ENCODE data around the gene IMMP2L. TPM values are rescaled to one million over a fixed set of nuclear protein-coding genes. Genes with fewer than 3 reads are reported as not detected.
"Not testable (repeated sequence)": the region's sequence is repeated elsewhere in the genome, so short reads cannot be mapped to it uniquely, and the experiment has no call there.

Gene IMMP2L
- total RNA-seq, 1 experiment from 2014 or later = 4.9 TPM

DNA sequence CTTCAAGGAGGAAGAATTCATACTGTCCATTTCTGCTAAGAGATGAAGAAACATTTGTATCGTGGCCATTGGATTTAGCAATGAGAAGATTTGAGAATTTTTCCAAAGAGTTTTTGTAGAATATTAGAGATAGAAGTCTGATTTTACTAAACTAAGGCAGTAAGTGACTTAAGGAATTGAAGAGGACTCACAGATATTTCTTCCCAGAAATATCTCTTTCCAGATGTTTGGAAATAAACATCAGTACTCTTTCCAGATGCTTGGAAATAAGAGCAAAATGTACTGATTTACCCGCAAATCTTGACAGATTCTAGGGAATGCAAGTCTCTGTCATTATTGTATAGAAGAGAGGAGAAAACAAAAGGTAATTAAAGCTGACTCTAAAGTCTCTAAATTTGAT lies 91.3 kb downstream of the IMMP2L start:
- no peak for DNase-seq (ENCODE audit: low read depth)

DNA sequence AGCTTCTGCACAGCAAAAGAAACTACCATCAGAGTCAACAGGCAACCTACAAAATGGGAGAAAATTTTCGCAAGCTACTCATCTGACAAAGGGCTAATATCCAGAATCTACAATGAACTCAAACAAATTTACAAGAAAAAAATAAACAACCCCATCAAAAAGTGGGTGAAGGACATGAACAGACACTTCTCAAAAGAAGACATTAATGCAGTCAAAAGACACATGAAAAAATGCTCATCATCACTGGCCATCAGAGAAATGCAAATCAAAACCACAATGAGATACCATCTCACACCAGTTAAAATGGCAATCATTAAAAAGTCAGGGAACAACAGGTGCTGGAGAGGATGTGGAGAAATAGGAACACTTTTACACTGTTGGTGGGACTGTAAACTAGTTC lies 92.4 kb downstream of the IMMP2L start:
- not testable (repeated sequence) for DNase-seq (ENCODE audit: low read depth)

DNA sequence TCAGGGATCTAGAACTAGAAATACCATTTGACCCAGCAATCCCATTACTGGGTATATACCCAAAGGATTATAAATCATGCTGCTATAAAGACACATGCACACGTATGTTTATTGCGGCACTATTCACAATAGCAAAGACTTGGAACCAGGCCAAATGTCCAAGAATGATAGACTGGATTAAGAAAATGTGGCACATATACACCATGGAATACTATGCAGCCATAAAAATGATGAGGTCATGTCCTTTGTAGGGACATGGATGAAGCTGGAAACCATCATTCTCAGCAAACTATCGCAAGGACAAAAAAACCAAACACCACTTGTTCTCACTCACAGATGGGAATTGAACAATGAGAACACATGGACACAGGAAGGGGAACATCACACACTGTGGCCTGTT lies 96.5 kb downstream of the IMMP2L start:
- DNase-seq (ENCODE audit: low read depth) = not testable (repeated sequence)

DNA sequence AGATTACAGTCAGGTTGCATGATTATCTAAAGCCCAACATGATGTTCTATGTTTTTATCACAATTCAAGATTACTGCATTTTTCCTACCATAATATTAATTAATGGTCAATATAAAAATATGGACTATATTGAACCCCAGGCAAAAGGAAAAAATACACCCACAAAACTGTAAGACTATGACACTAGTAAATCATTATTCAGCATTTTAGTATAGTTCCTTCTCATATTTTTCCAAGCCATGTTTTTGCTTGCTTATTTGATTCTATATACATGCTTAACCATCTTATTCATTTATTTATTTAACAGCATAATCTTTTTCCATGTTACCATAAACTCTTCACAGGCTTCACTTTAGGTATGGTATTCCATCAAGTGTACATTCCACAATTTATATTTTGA lies 101.6 kb downstream of the IMMP2L start:
- DNase-seq (ENCODE audit: low read depth) = no peak

DNA sequence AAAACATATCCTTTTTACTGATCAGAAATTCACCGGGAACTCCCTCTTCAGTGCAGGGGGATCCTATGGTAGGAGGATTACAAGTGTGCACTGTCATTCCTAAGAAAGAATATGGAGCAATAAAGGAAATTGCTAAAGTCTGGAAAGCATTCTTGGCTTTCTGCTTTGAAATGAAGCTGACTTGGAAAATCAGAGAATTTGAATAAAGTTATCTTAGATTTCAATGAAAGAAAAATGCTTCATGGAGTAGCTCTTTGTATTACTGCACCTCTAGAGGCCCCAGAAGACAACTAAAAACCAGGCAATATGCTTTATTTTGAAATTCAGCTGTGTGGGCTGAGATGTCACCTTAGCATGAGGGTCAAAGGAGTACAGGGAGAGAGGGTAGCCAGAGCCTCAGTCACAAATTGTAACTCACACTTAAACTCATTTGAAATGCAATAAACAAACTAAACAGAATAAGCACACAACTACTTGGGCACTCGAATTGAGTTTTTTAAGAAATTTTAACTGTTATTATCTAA lies 102.5 kb downstream of the IMMP2L start:
- no peak for DNase-seq (ENCODE audit: low read depth)

DNA sequence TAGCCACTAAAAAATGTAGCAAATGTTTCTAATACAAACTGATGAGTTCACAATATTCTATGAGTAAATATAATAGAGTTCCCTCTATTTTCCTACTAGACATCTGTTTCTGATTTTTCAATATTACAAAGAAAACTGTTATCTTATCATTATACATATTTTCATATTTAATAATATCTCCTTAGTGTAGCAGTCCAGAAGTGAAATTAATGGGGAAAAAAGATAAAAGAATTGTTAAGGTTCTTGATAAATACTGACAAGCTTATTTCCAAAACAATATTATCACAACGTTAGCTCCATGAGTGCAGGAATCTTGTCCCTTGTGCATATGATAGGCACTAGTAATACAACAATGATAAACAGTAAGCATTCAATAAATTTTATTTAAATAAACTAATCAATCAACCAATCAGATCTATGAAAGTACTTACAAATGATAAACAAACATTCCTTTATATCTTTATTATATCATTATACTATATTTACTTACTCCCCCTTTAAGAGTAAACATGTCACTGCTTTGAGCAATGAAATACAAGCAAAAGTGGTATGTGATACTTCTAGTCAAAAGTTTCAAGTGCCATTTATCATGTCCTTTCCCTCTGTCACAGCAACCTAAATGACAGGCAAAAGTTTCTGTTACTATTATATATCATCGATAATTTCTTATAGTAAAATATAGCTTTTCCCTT lies 103.1 kb downstream of the IMMP2L start:
- DNase-seq (ENCODE audit: low read depth) = no peak

DNA sequence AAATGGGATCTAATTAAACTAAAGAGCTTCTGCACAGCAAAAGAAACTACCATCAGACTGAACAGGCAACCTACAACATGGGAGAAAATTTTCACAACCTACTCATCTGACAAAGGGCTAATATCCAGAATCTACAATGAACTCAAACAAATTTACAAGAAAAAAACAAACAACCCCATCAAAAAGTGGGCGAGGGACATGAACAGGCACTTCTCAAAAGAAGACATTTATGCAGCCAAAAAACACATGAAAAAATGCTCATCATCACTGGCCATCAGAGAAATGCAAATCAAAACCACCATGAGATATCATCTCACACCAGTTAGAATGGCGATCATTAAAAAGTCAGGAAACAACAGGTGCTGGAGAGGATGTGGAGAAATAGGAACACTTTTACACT lies 111.6 kb downstream of the IMMP2L start:
- not testable (repeated sequence) for DNase-seq (ENCODE audit: low read depth)

DNA sequence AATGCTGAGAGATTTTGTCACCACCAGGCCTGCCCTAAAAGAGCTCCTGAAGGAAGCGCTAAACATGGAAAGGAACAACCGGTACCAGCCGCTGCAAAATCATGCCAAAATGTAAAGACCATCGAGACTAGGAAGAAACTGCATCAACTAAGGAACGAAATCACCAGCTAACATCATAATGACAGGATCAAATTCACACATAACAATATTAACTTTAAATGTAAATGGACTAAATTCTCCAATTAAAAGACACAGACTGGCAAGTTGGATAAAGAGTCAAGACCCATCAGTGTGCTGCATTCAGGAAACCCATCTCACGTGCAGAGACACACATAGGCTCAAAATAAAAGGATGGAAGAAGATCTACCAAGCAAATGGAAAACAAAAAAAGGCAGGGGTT lies 114.8 kb downstream of the IMMP2L start:
- not testable (repeated sequence) for DNase-seq (ENCODE audit: low read depth)

DNA sequence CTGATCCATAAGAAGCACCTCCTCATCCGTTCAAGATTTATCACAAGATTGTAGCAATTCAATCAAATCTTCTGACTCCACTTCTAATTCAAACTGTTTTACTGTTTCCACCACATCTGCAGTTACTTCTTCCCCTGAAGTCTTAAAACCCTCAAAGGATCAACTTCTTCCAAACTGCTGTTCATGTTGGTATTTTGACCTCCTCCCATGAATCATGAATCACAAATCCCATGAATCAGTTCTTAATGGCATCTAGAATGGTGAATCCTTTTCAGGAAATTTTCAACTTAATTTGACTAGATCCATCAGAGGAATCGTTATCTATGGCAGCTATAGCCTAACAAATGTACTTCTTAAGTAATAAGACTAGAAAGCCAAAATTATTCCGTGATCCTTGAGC lies 122.3 kb downstream of the IMMP2L start:
- DNase-seq (ENCODE audit: low read depth) = no peak

DNA sequence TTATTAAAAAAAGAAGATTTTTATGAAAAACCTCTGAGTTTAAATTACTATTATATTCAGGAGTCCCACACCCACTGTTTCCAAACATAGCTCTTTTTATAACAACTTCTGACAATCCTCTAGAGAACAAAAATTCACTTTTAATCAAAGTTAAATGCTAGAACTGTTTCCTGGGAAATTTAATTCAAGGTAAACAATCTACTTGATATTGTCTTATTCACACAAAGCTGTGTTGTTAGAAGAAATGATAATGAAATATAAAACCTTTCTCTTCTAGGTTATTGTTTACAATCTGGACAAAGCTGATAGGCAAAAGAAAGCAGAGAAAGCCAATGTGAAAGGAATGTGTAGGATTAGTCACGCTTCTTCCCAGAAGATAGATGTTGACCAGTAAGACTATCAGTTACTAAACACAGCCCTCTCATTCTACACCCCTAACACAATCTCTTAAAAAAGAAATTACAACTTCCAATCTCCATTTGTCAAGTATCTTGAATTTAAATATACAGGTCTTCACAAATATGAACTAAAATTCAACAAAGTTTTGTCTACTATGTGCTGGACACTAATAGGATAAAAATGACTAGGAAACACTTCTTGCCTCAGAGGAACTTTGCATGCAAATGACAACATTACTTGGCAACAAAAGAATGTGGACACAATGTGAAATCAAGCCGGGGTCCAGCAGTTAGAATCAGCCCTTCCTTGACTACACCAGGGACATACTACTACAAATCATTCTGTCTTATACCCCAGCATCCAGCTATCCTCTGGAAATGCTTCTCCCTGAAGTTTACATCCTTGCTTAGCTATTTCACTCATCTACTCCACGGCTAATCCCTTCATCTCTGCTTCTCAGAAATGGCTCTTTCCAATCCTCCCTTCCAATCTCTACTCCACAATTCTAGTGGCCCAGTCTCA lies 123.7 kb downstream of the IMMP2L start:
- peak; percentile 41 for DNase-seq (ENCODE audit: low read depth)

DNA sequence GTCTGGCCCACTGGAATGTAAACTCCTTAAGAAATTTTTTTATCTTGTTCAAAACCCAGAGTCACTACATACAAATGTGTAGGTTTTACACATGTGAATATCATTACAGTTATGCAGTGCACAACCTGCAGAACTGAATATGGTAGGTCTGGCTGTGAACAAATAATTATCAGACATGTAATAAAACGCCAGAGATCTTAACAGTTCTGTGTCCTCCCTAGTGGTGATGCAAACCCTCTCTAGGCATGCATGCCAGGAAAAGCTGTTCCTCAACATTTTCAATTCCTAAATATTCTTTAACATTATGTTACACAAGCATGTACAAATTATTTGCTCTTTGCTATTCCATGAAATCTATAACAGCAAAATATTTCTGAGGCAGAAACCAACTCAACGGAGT lies 124.6 kb downstream of the IMMP2L start:
- no peak for DNase-seq (ENCODE audit: low read depth)

DNA sequence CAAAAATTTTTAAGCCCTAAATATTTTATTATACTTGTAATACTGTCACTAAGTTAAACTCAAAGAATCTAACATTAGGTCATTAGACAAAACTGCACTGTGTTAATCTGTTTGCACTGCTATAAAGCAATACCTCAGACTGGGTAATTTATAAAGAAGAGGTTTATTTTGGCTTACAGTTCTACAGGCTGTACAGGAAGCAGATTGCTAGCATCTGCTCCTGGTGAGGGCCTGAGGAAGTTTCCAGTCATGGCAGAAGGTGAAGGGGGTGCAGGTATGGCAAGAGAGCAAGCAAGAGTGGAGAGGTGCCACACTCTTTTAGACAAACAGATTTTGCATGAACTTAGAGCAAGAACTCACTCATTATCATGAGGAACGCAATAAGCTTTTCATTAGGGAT lies 125.7 kb downstream of the IMMP2L start:
- no peak for DNase-seq (ENCODE audit: low read depth)

DNA sequence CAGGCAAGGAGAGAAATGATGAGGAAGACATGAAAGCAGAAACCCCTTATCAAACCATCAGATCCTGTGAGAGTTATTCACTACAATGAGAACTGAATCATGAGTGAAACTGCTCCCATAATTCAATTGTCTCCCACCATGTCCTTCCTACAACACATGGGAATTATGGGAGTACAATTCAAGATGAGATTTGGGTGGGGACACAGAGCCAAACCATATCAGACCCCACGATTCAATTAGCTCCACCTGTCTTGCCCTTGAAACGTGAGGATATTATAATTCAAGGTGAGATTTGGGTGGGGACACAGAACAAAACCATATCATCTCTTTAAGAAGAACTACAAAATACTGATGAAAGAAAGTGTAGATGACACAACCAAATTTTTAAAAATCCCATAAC lies 128.9 kb downstream of the IMMP2L start:
- DNase-seq (ENCODE audit: low read depth) = no peak

DNA sequence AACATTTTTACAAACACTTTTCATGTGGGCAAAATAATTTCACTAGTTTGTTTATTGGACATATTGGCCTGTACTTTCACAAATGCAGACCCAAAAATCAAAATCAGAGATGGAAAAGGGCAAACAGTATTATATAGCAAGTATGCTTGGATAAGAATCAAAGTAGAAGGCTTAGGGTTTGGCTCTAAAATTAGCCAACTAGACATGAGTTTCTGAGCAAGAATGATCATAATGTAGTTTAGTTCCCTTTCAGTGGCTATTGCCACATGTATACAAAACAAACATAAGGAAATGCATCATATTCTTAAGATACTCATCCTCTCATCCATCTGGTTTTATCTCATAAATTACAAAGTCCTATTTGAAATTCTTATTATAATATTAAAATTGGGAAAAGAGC lies 132.5 kb downstream of the IMMP2L start:
- no peak for DNase-seq (ENCODE audit: low read depth)

DNA sequence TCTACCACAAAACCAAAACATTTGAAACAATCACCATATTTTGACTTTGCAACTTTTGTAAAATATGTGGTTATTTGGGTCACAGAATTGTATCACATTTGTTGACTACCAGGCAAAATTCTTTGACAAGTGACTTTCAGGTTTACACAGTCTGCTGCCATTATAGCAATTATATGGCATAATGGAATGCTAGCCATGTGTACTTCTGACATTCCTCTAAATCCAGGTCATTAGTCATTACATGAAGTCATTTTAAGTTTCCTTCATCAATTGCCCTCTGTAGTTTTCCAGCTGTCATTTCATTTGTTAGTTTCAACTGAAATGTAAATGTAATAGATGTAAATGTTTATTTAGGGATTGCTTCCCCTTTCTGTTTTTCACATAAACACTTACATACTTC lies 137.5 kb downstream of the IMMP2L start:
- peak; percentile 37 for DNase-seq (ENCODE audit: low read depth)

DNA sequence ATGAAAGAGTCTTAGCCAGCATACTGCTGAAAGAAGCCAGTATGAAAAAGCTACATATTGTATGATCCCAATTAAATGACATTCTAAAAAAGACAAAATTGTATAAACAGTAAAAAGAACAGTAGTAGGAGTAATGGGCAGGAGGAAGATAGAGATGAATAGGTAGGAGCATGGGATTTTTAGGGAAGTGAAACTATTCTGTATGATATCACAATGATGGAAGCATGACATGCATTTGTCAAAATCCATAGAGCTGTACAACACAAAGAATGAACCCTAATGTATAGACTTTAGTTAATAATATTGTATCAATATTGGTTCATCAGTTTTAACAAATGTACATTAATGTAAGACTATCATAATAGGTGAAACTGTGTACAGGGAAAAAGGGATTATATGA lies 147.9 kb downstream of the IMMP2L start:
- DNase-seq (ENCODE audit: low read depth) = no peak

DNA sequence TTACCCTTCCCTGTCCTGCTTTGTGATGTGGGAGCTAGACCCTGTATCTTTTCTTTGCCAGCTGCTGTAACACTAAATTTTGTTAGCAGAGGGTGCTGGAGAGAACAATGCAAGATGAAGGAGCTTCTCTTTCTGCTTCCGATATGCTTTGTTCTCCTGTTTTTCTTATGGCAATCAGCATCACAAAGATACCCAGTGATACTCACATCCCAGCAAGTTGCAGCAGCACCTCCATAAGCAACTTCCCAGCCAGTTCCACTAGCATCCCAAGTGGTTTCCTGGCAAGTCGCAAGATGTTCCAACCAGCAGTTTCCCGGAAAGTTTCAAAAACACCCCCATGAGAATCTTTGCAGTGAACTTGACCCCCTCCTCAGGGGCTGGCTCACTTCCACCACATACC lies 148.6 kb downstream of the IMMP2L start:
- DNase-seq (ENCODE audit: low read depth) = no peak

DNA sequence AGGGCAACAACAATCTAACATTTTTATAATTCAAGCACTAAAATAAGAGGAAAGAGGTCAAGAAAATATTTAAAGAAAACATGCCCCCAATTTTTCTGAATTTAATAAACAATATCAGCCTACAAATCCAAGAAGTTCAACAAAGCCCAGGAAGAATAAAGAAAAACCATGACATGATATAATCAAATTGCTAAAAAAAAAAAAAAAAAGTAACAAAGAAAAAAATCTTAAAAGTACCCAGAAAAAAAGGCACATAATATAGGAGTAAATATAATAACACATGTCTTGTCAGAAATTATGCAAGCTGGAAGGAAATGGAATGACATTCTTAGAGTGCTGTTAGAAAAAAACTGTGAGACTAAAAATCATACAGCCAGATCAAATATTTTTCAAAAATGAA lies 151.4 kb downstream of the IMMP2L start:
- DNase-seq (ENCODE audit: low read depth) = no peak

DNA sequence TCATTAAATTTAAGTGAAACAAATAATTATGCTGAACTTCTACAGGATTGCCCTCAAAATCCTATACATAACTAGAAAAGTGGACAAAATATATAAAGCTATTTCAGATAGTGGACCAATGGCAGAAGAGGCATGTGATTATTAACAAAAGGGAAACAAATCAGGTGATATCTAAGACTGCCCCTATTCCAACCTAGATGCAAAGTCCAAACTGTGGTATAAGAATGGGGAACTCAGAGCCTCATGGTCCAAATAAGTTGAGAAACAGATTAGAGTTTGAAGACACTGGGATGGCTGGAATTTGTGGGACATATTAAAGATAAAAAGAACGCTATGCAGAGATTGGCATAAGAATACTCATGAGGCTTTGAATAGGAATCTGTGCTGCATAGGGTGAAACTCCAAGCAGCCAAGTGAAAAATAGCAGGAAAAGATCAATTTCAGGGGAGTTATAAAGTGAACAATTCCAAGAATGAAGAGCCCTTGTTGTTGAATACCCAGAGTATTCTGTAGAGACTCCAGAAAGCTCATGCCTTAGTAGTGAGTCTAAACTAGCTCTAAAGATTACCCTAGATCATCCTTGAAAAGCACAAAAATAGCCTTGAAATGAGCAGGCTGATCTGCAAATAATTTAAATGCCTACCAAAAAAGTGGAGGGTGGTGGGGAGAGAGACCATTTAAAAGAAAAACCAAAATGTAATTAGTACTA lies 152.4 kb downstream of the IMMP2L start:
- no peak for DNase-seq (ENCODE audit: low read depth)

DNA sequence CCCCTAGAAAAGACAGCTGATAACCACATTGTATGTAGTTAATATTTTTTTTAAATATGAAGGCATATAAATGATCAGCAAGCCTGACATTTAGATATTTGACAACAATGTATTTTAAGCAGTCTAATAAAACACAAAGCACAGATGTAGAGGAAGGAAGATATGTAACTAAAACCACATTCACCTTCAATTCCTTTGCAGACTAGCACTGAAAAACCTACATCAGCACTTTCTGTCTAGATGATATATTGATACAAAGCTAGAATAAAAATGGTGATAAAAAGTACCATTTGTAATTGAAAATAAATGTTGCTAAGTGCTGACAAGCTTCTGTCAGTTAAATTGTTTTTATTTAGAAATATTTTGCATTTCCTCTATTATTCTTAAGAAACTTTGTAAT lies 153.6 kb downstream of the IMMP2L start:
- no peak for DNase-seq (ENCODE audit: low read depth)

DNA sequence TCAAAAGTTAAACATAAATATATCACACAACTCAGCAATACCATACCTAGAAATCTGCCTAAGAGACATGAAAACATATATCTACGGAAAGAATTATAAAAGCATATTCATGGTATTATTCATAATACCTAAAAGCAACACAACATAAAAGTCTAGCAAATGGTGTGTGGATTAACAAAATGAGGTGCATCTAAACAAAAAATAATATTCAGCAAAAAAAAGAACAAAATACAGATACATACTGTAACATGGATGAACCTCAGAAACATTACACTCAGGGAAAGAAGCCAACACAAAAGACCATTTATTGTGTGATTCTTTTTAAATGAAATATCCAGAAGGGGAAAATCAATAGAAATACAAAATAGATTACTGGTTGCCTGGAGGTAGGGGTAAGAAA lies 155.0 kb downstream of the IMMP2L start:
- no peak for DNase-seq (ENCODE audit: low read depth)

DNA sequence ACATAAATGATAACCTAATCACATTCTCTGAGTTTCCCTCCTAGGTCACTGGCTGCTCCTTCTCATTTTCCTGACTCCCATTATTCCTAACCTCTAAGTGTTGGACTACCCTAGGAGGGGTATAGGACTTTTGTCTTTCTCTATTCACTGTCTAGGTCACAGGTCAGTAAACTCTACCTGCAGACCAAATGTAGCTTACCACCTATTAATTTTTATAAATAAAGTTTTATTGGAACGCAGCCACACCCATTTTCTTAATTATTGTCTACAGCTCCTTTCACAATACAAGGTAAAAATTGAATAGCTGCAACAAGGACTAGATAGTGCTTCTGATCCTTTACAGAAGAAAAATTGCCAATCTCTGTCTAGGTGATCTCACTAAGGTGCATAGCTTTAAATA lies 156.7 kb downstream of the IMMP2L start:
- no peak for DNase-seq (ENCODE audit: low read depth)

Measured in HT1080 (cell line).